ENCODE measurements around the gene LINGO1. TPM values are rescaled to one million over a fixed set of nuclear protein-coding genes. Genes with fewer than 3 reads are reported as not detected.

The LINGO1 gene
- total and polyA plus RNA-seq, 9 of the 15 experiments (the other 6 are each of a cell fraction or from before 2014, with no cell fraction given) = 0.07 to 15.3 (median 2.1) TPM

GRCh38 chr15:77633134-77633912, 611 bp upstream of the LINGO1 start (continued):
- TF ChIP-seq GMEB1 (CRISPR knock-in tag; IDR thresholded peaks at IDR 0.05) (no peak), NR1H2 (CRISPR knock-in tag; IDR thresholded peaks at IDR 0.05) (no peak), CREBBP (IDR thresholded peaks at IDR 0.05; ENCODE audit: low read depth, low read length) (no peak), STAT5A (IDR thresholded peaks at IDR 0.05; ENCODE audit: borderline replicate concordance, low read length) (no peak), MXI1 (IDR thresholded peaks at IDR 0.05; ENCODE audit: low read depth, low read length) (no peak), FOXP1 (CRISPR knock-in tag; IDR thresholded peaks at IDR 0.05) (no peak), NCOR1 (IDR thresholded peaks at IDR 0.05) (no peak; the same call in 1 of the 2 replicates), RFX7 (CRISPR knock-in tag; IDR thresholded peaks at IDR 0.05) (no peak), ZEB2 (IDR thresholded peaks at IDR 0.05) (no peak), MCM7 (IDR thresholded peaks at IDR 0.05) (no peak), MGA (IDR thresholded peaks at IDR 0.05) (peak; percentile 97), MCM2 (IDR thresholded peaks at IDR 0.05; ENCODE audit: low read depth) (no peak), MEF2D (tag; conservative IDR thresholded peaks at IDR 0.05; ENCODE audit: low read depth) (no peak), SNAPC5 (CRISPR knock-in tag; IDR thresholded peaks at IDR 0.05) (no peak)
- TF ChIP-seq, protein P1, sequence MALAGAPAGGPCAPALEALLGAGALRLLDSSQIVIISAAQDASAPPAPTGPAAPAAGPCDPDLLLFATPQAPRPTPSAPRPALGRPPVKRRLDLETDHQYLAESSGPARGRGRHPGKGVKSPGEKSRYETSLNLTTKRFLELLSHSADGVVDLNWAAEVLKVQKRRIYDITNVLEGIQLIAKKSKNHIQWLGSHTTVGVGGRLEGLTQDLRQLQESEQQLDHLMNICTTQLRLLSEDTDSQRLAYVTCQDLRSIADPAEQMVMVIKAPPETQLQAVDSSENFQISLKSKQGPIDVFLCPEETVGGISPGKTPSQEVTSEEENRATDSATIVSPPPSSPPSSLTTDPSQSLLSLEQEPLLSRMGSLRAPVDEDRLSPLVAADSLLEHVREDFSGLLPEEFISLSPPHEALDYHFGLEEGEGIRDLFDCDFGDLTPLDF (CRISPR knock-in tag; IDR thresholded peaks at IDR 0.05) = no peak
